ENCODE measurements around the gene TUT4.

- TF ChIP-seq CTCF (conservative IDR thresholded peaks at IDR 0.05; ENCODE audit: low read length) (no peak), EZH2phosphoT487 (IDR thresholded peaks at IDR 0.05; ENCODE audit: borderline replicate concordance, low read depth, low read length) (no peak)
Observed at GRCh38 chr1:52534928-52535764, 17.7 kb downstream of the TUT4 start.
